Activated naive CD4-positive, alpha-beta T cell treated with anti-CD3 and anti-CD28 coated beads for 36 hours (primary cell): Measurements from ENCODE around the gene SLCO3A1. TPM values are rescaled to one million over a fixed set of nuclear protein-coding genes. Genes with fewer than 3 reads are reported as not detected.

Experiments
- CTCF ChIA-PET: fragments of 350-600 bp; sonication (Branson Sonifier 250); formaldehyde crosslinking; loops from one replicate; lab custom pipeline; 2021; ENCODE audit warnings: antibody characterized with exemption; lab: Charles Lee
- DNase-seq: peaks from one replicate; pipeline ENCODE4 v3.0.0-alpha.2; 2020
- H3K27ac Mint-ChIP-seq: one replicate; pipeline ENCODE4 v1.8.0; 2021; ENCODE audit warnings: mild to moderate bottlenecking, mixed read lengths
- H3K27me3 Mint-ChIP-seq: one replicate; pipeline ENCODE4 v1.8.0; 2021; ENCODE audit warnings: low read depth, mixed read lengths
- H3K36me3 Mint-ChIP-seq: one replicate; pipeline ENCODE4 v1.8.0; 2021; ENCODE audit warnings: low read depth, mixed read lengths
- H3K4me1 Mint-ChIP-seq: one replicate; pipeline ENCODE4 v1.8.0; 2021; ENCODE audit warnings: low read depth, mixed read lengths
- H3K4me3 Mint-ChIP-seq: one replicate; pipeline ENCODE4 v1.8.0; 2021; ENCODE audit warnings: mild to moderate bottlenecking, moderate library complexity, mixed read lengths
- H3K9me3 Mint-ChIP-seq: one replicate; pipeline ENCODE4 v1.8.0; 2021; ENCODE audit warnings: mixed read lengths
- intact Hi-C: fragments of 100-400 bp; cut with micrococcal nuclease; formaldehyde crosslinking; loops from one replicate; pipeline ENCODE4 v1.15.1; 2023
- total RNA-seq, 2 experiments: library from RNA; stranded (reverse); gene quantifications; one replicate each; pipeline ENCODE4 v1.2.3, GENCODE V29; 2021

The SLCO3A1 gene
- total RNA-seq, 2 experiments from 2014 or later: 3.1 to 3.3 TPM

DNA sequence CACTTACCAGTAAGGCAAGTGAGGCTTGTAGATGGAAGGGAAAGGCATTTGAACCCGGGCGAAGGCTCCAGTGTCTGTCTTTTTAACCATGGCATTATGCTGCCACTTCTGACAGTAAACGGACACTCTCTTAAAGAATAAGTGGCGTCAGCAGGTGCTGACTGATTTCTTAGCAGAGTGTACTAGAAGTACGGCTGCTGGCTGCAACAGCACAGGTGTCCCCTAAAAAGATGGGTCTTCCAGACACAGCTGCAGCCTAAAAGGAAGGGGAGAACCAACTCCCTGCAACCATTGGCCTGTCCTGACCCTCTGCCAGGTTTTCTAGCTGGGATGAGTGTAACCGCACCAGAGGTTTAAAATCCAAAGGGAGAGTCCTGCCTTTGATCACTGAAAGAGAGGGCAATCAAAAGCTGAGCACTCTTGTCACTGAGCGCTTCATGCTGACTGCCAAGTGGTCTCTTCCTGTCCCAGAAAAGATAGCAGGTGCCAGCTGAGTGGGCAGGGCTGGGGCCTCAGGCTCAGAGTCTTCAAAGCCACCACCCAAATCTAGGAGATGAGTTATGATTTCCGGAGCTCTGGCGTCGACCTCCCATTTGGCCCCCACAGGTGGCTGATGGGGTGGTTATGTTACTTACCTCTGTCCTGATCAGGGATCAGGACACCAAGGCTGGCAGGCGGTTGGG is 255.8 kb downstream of the SLCO3A1 start:
- peaks cover 2% of the 10 kb centered on the region for H3K36me3 Mint-ChIP-seq
- peaks cover 13% of the 10 kb centered on the region for H3K4me1 Mint-ChIP-seq
- no peak for DNase-seq
- CTCF ChIA-PET: interaction anchor here (0.6 kb wide), 1 partner anchor 175 kb away, joined by 3 read pairs; no protein-coding TSS in a partner anchor
- no peak overlapping the region for H3K4me3 Mint-ChIP-seq
- no peaks in the 10 kb centered on the region for H3K9me3 Mint-ChIP-seq
- no peaks in the 10 kb centered on the region for H3K27me3 Mint-ChIP-seq
- no peak overlapping the region for H3K27ac Mint-ChIP-seq
- intact Hi-C loops: no loop called here

GRCh38 chr15:92111291-92111690 is 257.8 kb downstream of the SLCO3A1 start:
- no peak overlapping the region for H3K27ac Mint-ChIP-seq
- intact Hi-C loops: no loop called here
- no peaks in the 10 kb centered on the region for H3K27me3 Mint-ChIP-seq
- no peak overlapping the region for H3K4me3 Mint-ChIP-seq
- CTCF ChIA-PET: interaction anchor here (1.4 kb wide), 1 partner anchor 8 kb away, joined by 3 read pairs; no protein-coding TSS in a partner anchor
- no peak for DNase-seq
- H3K4me1 Mint-ChIP-seq: peaks cover 13% of the 10 kb centered on the region
- H3K36me3 Mint-ChIP-seq: peaks cover 2% of the 10 kb centered on the region
- H3K9me3 Mint-ChIP-seq: no peaks in the 10 kb centered on the region

DNA sequence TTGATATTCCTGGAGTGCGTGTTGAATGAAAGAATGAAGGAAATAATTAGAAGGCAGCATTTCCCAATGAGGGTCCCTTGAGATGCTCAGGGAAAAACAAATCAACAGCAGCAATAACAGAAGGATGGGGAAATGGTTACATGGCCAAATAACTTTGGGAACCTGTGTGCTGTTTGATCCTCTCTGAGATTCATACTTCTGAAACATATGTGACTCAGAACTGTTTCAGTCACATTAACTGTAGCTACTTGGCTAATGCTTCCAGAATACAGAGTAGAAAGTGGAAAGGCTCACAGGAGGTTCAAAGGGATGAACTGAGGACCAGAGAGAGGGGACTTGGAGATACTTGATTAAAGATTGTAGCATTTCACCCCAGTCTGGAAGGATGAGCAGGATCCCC is 258.2 kb downstream of the SLCO3A1 start:
- DNase-seq: no peak
- intact Hi-C loops: no loop called here
- peaks cover 2% of the 10 kb centered on the region for H3K36me3 Mint-ChIP-seq
- no peak overlapping the region for H3K4me3 Mint-ChIP-seq
- H3K9me3 Mint-ChIP-seq: no peaks in the 10 kb centered on the region
- no peaks in the 10 kb centered on the region for H3K27me3 Mint-ChIP-seq
- no peak overlapping the region for H3K27ac Mint-ChIP-seq
- H3K4me1 Mint-ChIP-seq: peaks cover 13% of the 10 kb centered on the region
- CTCF ChIA-PET: no interaction called here

DNA sequence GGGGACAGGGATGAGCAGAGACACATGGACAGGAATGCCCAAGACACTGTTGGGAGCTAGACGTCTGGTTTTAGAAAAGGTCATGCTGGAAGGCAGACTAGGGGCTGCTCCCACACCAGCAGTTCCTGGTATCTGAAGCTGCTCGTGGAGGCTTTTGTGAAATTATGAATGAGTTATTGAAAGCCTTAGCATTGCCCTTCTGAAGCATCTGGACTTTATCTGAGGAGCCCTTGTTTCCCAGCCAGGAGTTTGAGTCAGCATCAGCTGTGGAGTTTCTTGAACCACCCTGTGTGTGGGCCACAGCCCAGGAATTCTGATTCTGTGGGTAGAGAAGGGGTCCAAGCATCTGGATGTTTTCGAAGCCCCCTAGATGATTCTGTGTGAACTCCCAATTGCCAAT is 258.7 kb downstream of the SLCO3A1 start:
- H3K27ac Mint-ChIP-seq: no peak overlapping the region
- peaks cover 2% of the 10 kb centered on the region for H3K36me3 Mint-ChIP-seq
- H3K9me3 Mint-ChIP-seq: no peaks in the 10 kb centered on the region
- H3K4me3 Mint-ChIP-seq: no peak overlapping the region
- peaks cover 13% of the 10 kb centered on the region for H3K4me1 Mint-ChIP-seq
- no peak for DNase-seq
- intact Hi-C loops: no loop called here
- H3K27me3 Mint-ChIP-seq: no peaks in the 10 kb centered on the region
- CTCF ChIA-PET: no interaction called here

DNA sequence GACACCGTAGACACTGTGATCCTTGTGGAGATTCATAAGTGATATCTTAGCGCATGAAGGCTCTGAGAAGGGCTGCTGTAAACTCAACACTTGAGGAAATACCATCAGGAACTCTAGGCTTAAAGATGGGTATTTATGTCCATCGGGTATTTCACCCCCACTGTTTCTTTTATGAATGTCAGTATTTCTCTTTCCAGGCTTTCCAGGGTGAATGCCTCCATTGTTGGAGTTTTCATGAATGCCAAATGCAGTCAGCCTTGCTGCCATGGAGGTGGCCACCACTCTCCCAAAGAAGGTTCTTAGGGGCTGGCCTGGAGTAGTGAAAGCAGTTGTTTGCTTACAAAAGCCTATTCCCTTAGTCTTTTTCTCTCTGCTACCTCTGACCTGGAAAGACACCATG is 259.2 kb downstream of the SLCO3A1 start:
- DNase-seq: no peak
- CTCF ChIA-PET: no interaction called here

GRCh38 chr15:92113832-92114231 is 260.3 kb downstream of the SLCO3A1 start:
- H3K27ac Mint-ChIP-seq: no peak overlapping the region
- CTCF ChIA-PET: no interaction called here
- DNase-seq: no peak
- no peak overlapping the region for H3K4me3 Mint-ChIP-seq
- intact Hi-C loops: no loop called here
- peaks cover 2% of the 10 kb centered on the region for H3K36me3 Mint-ChIP-seq
- no peaks in the 10 kb centered on the region for H3K9me3 Mint-ChIP-seq
- peaks cover 5% of the 10 kb centered on the region for H3K4me1 Mint-ChIP-seq
- no peaks in the 10 kb centered on the region for H3K27me3 Mint-ChIP-seq

More for the DNA sequence above, 259.2 kb downstream of the SLCO3A1 start:
- Mint-ChIP-seq H3K4me3 (no peak overlapping the region), H3K27me3 (no peaks in the 10 kb centered on the region), H3K36me3 (peaks cover 2% of the 10 kb centered on the region), H3K9me3 (no peaks in the 10 kb centered on the region), H3K4me1 (peaks cover 13% of the 10 kb centered on the region), H3K27ac (no peak overlapping the region)
- intact Hi-C loops: no loop called here

GRCh38 chr15:92115834-92116233 is 262.3 kb downstream of the SLCO3A1 start:
- intact Hi-C loops: no loop called here
- Mint-ChIP-seq H3K4me3 (no peak overlapping the region), H3K27me3 (no peaks in the 10 kb centered on the region), H3K9me3 (no peaks in the 10 kb centered on the region), H3K36me3 (peaks cover 6% of the 10 kb centered on the region), H3K27ac (no peak overlapping the region), H3K4me1 (no peaks in the 10 kb centered on the region)
- no peak for DNase-seq
- CTCF ChIA-PET: interaction anchor here (0.6 kb wide), 1 partner anchor 73 kb away, joined by 3 read pairs; no protein-coding TSS in a partner anchor

- intact Hi-C loops: no loop called here
- H3K27ac Mint-ChIP-seq: no peak overlapping the region
- H3K4me3 Mint-ChIP-seq: no peak overlapping the region
- H3K9me3 Mint-ChIP-seq: no peaks in the 10 kb centered on the region
- H3K27me3 Mint-ChIP-seq: no peaks in the 10 kb centered on the region
- DNase-seq: no peak
- peaks cover 11% of the 10 kb centered on the region for H3K36me3 Mint-ChIP-seq
- CTCF ChIA-PET: interaction anchor here (0.6 kb wide), 1 partner anchor 73 kb away, joined by 3 read pairs; no protein-coding TSS in a partner anchor
- no peaks in the 10 kb centered on the region for H3K4me1 Mint-ChIP-seq
These were observed 262.8 kb downstream of the SLCO3A1 start for GRCh38 chr15:92116330-92116729.

- Mint-ChIP-seq H3K36me3 (peaks cover 16% of the 10 kb centered on the region), H3K4me3 (no peak overlapping the region), H3K4me1 (no peaks in the 10 kb centered on the region), H3K27me3 (no peaks in the 10 kb centered on the region), H3K9me3 (no peaks in the 10 kb centered on the region), H3K27ac (no peak overlapping the region)
- intact Hi-C loops: no loop called here
- CTCF ChIA-PET: no interaction called here
- no peak for DNase-seq
These were observed 263.8 kb downstream of the SLCO3A1 start for GRCh38 chr15:92117261-92117731.

GRCh38 chr15:92118162-92118935 is 264.8 kb downstream of the SLCO3A1 start:
- H3K9me3 Mint-ChIP-seq: no peaks in the 10 kb centered on the region
- CTCF ChIA-PET: no interaction called here
- H3K4me1 Mint-ChIP-seq: no peaks in the 10 kb centered on the region
- no peak overlapping the region for H3K4me3 Mint-ChIP-seq
- no peaks in the 10 kb centered on the region for H3K27me3 Mint-ChIP-seq
- DNase-seq: no peak
- H3K36me3 Mint-ChIP-seq: peaks cover 16% of the 10 kb centered on the region
- no peak overlapping the region for H3K27ac Mint-ChIP-seq
- intact Hi-C loops: no loop called here

DNA sequence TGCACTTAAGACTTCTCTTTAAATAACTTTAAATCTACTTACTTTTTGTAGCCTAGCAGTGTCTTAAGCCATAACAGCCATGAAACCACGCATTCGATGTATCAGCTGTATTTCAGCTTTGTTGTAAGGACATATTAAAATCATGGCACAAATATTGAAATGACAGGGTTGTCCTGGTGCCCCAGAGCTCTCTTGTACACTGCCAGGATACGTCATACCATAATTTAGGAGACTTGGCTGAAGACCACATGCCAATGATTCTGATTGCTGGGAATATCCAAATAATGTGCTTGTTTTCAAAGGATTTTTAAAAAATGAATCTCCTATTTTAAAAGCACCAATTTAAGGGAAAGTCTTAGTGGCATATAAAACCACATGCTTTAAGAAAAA is 265.4 kb downstream of the SLCO3A1 start:
- Mint-ChIP-seq H3K27me3 (no peaks in the 10 kb centered on the region), H3K4me3 (no peak overlapping the region), H3K9me3 (no peaks in the 10 kb centered on the region), H3K4me1 (no peaks in the 10 kb centered on the region), H3K27ac (no peak overlapping the region), H3K36me3 (peaks cover 16% of the 10 kb centered on the region)
- DNase-seq: no peak
- CTCF ChIA-PET: no interaction called here
- intact Hi-C loops: no loop called here

GRCh38 chr15:92120094-92120795 is 266.7 kb downstream of the SLCO3A1 start:
- Mint-ChIP-seq H3K27me3 (no peaks in the 10 kb centered on the region), H3K4me3 (no peak overlapping the region), H3K36me3 (peaks cover 16% of the 10 kb centered on the region), H3K4me1 (no peaks in the 10 kb centered on the region), H3K27ac (no peak overlapping the region), H3K9me3 (no peaks in the 10 kb centered on the region)
- CTCF ChIA-PET: no interaction called here
- intact Hi-C loops: no loop called here
- no peak for DNase-seq
